Measurements from ENCODE around the gene ITPKC. TPM values are rescaled to one million over a fixed set of nuclear protein-coding genes. Genes with fewer than 3 reads are reported as not detected.

ITPKC gene
- 10 to 100 TPM; 23.2 to 25.6 TPM for total RNA-seq
- 10 to 100 TPM; 10.2 to 14.5 (median 13.3) TPM for polyA plus RNA-seq (ENCODE audit: insufficient read length in 6 of 6)
- long read RNA-seq, donor 1, partial matches to known transcripts: 0 of 3 reads
- long read RNA-seq, donor 1, other reads (novel, unspliced or antisense): 0 of 3 reads
- long read RNA-seq, donor 2: 0 reads
- long read RNA-seq, donor 3, partial matches to known transcripts: 0 of 2 reads
- long read RNA-seq, donor 3, other reads (novel, unspliced or antisense): 0 of 2 reads
- long read RNA-seq, donor 4, partial matches to known transcripts: 0 of 3 reads
- long read RNA-seq, donor 4, other reads (novel, unspliced or antisense): 2 of 3 reads
- long read RNA-seq, donor 5, partial matches to known transcripts: 0 of 2 reads
- long read RNA-seq, donor 5, other reads (novel, unspliced or antisense): 0 of 2 reads
- long read RNA-seq, donor 6, transcript ITPKC-201 (7 exons, 3,385 nt): major isoform, 5 of 19 reads
- long read RNA-seq, donor 6, partial matches to known transcripts: 14 of 19 reads
- long read RNA-seq, donor 6, other reads (novel, unspliced or antisense): 0 of 19 reads
- long read RNA-seq, donor 7, partial matches to known transcripts: 0 of 1 reads
- long read RNA-seq, donor 7, other reads (novel, unspliced or antisense): 0 of 1 reads
- long read RNA-seq, donor 8, partial matches to known transcripts: 0 of 3 reads
- long read RNA-seq, donor 8, other reads (novel, unspliced or antisense): 0 of 3 reads
- long read RNA-seq, donor 9: 0 reads
- long read RNA-seq, donor 10, partial matches to known transcripts: 1 of 6 reads
- long read RNA-seq, donor 10, other reads (novel, unspliced or antisense): 3 of 6 reads
- long read RNA-seq, donor 11: 0 reads
- long read RNA-seq, donor 12, partial matches to known transcripts: 0 of 2 reads
- long read RNA-seq, donor 12, other reads (novel, unspliced or antisense): 0 of 2 reads

GRCh38 chr19:40716482-40717324 lies at the start of gene ITPKC, which contains the start of gene COQ8B:
Gene ITPKC (plus strand): TSS chr19:40717112. CDS start chr19:40717136, 24 bp downstream.
Gene COQ8B (minus strand): TSS chr19:40716886. CDS start chr19:40714632, 2,254 bp downstream.
- intact Hi-C loops (cut with DNase I): no loop called here
- Histone ChIP-seq H3K4me3 (peak within 1 kb of the TSS; percentile 61 to 91), H3K36me3 (peaks cover 0 to 13% of the 10 kb centered on the region in 2 donors), H3K27ac (peak within 1 kb of the TSS; percentile 92 to 94), H3K9me3 (no peaks in the 10 kb centered on the region), H3K4me1 (peaks cover 35 to 72% of the 10 kb centered on the region in 2 donors), H3K27me3 (no peaks in the 10 kb centered on the region)
- peak; percentile 98 to 100 (median 100) for DNase-seq
- ATAC-seq: peak; percentile 72
- TF ChIP-seq CTCF (IDR thresholded peaks at IDR 0.05): peak in 1 of 2 donors; percentile 20

GRCh38 chr19:40667602-40668001 lies 49.3 kb upstream of the ITPKC start:
- intact Hi-C loops (cut with DNase I): loop anchor here in 1 of 2 donors (10.0 kb wide), 1 partner anchor 477 kb away; no protein-coding TSS in a partner anchor
- no peak for ATAC-seq
- Histone ChIP-seq H3K27me3 (no peaks in the 10 kb centered on the region), H3K9me3 (peaks cover 0 to 5% of the 10 kb centered on the region in 2 donors), H3K4me3 (no peak overlapping the region), H3K27ac (no peak overlapping the region), H3K4me1 (peaks cover 0 to 15% of the 10 kb centered on the region in 2 donors), H3K36me3 (peaks cover 0 to 57% of the 10 kb centered on the region in 2 donors)
- TF ChIP-seq CTCF (IDR thresholded peaks at IDR 0.05): no peak
- no peak for DNase-seq

- intact Hi-C loops (cut with DNase I): loop anchor here in 1 of 2 donors (10.0 kb wide), 1 partner anchor 476 kb away; no protein-coding TSS in a partner anchor
- peaks cover 0 to 72% of the 10 kb centered on the region in 2 donors for H3K36me3 ChIP-seq
- H3K9me3 ChIP-seq: peaks cover 0 to 5% of the 10 kb centered on the region in 2 donors
- ATAC-seq: no peak
- no peak for DNase-seq
- no peaks in the 10 kb centered on the region for H3K27me3 ChIP-seq
- H3K27ac ChIP-seq: no peak overlapping the region
- no peak overlapping the region for H3K4me3 ChIP-seq
- TF ChIP-seq CTCF (IDR thresholded peaks at IDR 0.05): no peak
- H3K4me1 ChIP-seq: peaks cover 0 to 1% of the 10 kb centered on the region in 2 donors
Observed at GRCh38 chr19:40668991-40669614, 47.8 kb upstream of the ITPKC start.

GRCh38 chr19:40671404-40671803 lies 45.5 kb upstream of the ITPKC start:
- TF ChIP-seq CTCF (IDR thresholded peaks at IDR 0.05): no peak
- H3K27ac ChIP-seq: no peak overlapping the region

More at GRCh38 chr19:40671404-40671803, 45.5 kb upstream of the ITPKC start:
- Histone ChIP-seq H3K27me3 (no peaks in the 10 kb centered on the region), H3K4me1 (no peaks in the 10 kb centered on the region), H3K36me3 (peaks cover 0 to 80% of the 10 kb centered on the region in 2 donors), H3K4me3 (no peak overlapping the region), H3K9me3 (peaks cover 0 to 5% of the 10 kb centered on the region in 2 donors)
- ATAC-seq (no peak), DNase-seq (no peak)
- intact Hi-C loops (cut with DNase I): no loop called here

Measured in left lung (tissue), 14 donors.